HEK293 (cell line): Measurements from ENCODE around the gene CSF3R.

Experiments used
- CTCF ChIA-PET: fragments of 350-600 bp; formaldehyde crosslinking; extraction: SDS; loops from one replicate; lab custom pipeline; 2021; ENCODE audit warnings: antibody characterized with exemption; lab: Yijun Ruan, JAX
- POLR2A ChIA-PET: fragments of 300-600 bp; formaldehyde crosslinking; extraction: SDS; loops from one replicate; lab custom pipeline; 2020; ENCODE audit warnings: antibody characterized with exemption, inconsistent platforms; lab: Yijun Ruan, JAX
- H3K27ac ChIP-seq: fragments of 200-500 bp; sonication (Bioruptor generic); 2 replicates; pipeline ENCODE4 v1.5.1; 2014; ENCODE audit warnings: low read depth, low read length, control low read depth, inconsistent platforms; ENCODE audit errors: extremely low read depth
- H3K36me3 ChIP-seq, 2 experiments: fragments of 200-500 bp in 1 of 2; sonication (Bioruptor generic) in 1 of 2; 1 replicate in 1 of 2; 2 replicates in 1 of 2; pipeline ENCODE4 v1.5.1; 2014 to 2017; ENCODE audit warnings: inconsistent platforms in 2 of 2, low read length in 2 of 2; ENCODE audit not compliant: control insufficient read depth in 2 of 2, insufficient read depth in 1 of 2
- H3K4me1 ChIP-seq: fragments of 200-500 bp; sonication (Bioruptor generic); 2 replicates; pipeline ENCODE4 v1.5.1; 2014; ENCODE audit warnings: mild to moderate bottlenecking, low read length, inconsistent platforms; ENCODE audit not compliant: control insufficient read depth, insufficient read depth
- H3K4me3 ChIP-seq: 2 replicates; pipeline ENCODE4 v1.5.1; 2011; ENCODE audit warnings: low read depth, mild to moderate bottlenecking, control low read depth, low read length, moderate library complexity
- H3K9me3 ChIP-seq: fragments of 200-500 bp; sonication (Bioruptor generic); 2 replicates; pipeline ENCODE4 v1.5.1; 2014; ENCODE audit warnings: low read depth, low read length, inconsistent platforms; ENCODE audit not compliant: control insufficient read depth, insufficient read depth
- INSM2 ChIP-seq: fragments of 450-650 bp; formaldehyde crosslinking; IDR thresholded peaks from 2 replicates; pipeline ENCODE4 v1.5.1; 2016; ENCODE audit warnings: missing biosample characterization, missing genetic modification characterization
- MZF1 ChIP-seq: fragments of 450-650 bp; formaldehyde crosslinking; IDR thresholded peaks from 2 replicates; pipeline ENCODE4 v1.5.1; 2017; ENCODE audit warnings: missing biosample characterization, missing genetic modification characterization, borderline replicate concordance
- PRDM10 ChIP-seq: fragments of 450-650 bp; formaldehyde crosslinking; IDR thresholded peaks from 2 replicates; pipeline ENCODE4 v1.5.1; 2016; ENCODE audit warnings: missing biosample characterization, missing genetic modification characterization
- SETDB1 ChIP-seq: IDR thresholded peaks from one replicate; pipeline ENCODE4 v1.6.1; 2017; ENCODE audit warnings: mild to moderate bottlenecking, low read length, moderate library complexity, mixed read lengths; ENCODE audit not compliant: insufficient read length
- WT1 ChIP-seq: fragments of 450-650 bp; formaldehyde crosslinking; IDR thresholded peaks from 2 replicates; pipeline ENCODE4 v1.5.1; 2016; ENCODE audit warnings: missing biosample characterization, missing genetic modification characterization
- ZBTB17 ChIP-seq: fragments of 450-650 bp; formaldehyde crosslinking; IDR thresholded peaks from 2 replicates; pipeline ENCODE4 v1.5.1; 2016; ENCODE audit warnings: missing biosample characterization, missing genetic modification characterization
- ZBTB48 ChIP-seq: fragments of 450-650 bp; formaldehyde crosslinking; IDR thresholded peaks from 2 replicates; pipeline ENCODE4 v1.5.1; 2016; ENCODE audit warnings: missing biosample characterization, missing genetic modification characterization
- ZBTB8A ChIP-seq: fragments of 450-650 bp; formaldehyde crosslinking; IDR thresholded peaks from 2 replicates; pipeline ENCODE4 v1.5.1; 2016; ENCODE audit warnings: missing biosample characterization, missing genetic modification characterization
- ZNF146 ChIP-seq: fragments of 450-650 bp; formaldehyde crosslinking; IDR thresholded peaks from 2 replicates; pipeline ENCODE4 v1.5.1; 2016; ENCODE audit warnings: missing biosample characterization, missing genetic modification characterization
- ZNF174 ChIP-seq: fragments of 450-650 bp; formaldehyde crosslinking; IDR thresholded peaks from 2 replicates; pipeline ENCODE4 v1.5.0; 2017; ENCODE audit warnings: missing biosample characterization, mild to moderate bottlenecking, missing genetic modification characterization
- ZNF223 ChIP-seq: fragments of 450-650 bp; formaldehyde crosslinking; IDR thresholded peaks from 2 replicates; pipeline ENCODE4 v1.5.1; 2016; ENCODE audit warnings: missing biosample characterization, missing genetic modification characterization
- ZNF335 ChIP-seq: fragments of 450-650 bp; formaldehyde crosslinking; conservative IDR thresholded peaks from 2 replicates; pipeline ENCODE4 v1.5.1; 2016; ENCODE audit warnings: missing biosample characterization, missing genetic modification characterization
- ZNF37A ChIP-seq: fragments of 450-650 bp; IDR thresholded peaks from 2 replicates; pipeline ENCODE4 v1.5.1; 2018; ENCODE audit warnings: missing biosample characterization, missing genetic modification characterization
- ZNF394 ChIP-seq: fragments of 450-650 bp; formaldehyde crosslinking; IDR thresholded peaks from 2 replicates; pipeline ENCODE4 v1.5.1; 2016; ENCODE audit warnings: missing biosample characterization, missing genetic modification characterization, mild to moderate bottlenecking, moderate library complexity, borderline replicate concordance
- ZNF768 ChIP-seq: fragments of 450-650 bp; formaldehyde crosslinking; IDR thresholded peaks from 2 replicates; pipeline ENCODE4 v1.5.1; 2018; ENCODE audit warnings: missing biosample characterization, mild to moderate bottlenecking, missing genetic modification characterization
- TF ChIP-seq, protein P1 (sequence below): fragments of 450-650 bp; formaldehyde crosslinking; IDR thresholded peaks from 2 replicates; pipeline ENCODE4 v1.5.1; 2016; ENCODE audit warnings: missing biosample characterization, missing genetic modification characterization

Gene CSF3R

DNA sequence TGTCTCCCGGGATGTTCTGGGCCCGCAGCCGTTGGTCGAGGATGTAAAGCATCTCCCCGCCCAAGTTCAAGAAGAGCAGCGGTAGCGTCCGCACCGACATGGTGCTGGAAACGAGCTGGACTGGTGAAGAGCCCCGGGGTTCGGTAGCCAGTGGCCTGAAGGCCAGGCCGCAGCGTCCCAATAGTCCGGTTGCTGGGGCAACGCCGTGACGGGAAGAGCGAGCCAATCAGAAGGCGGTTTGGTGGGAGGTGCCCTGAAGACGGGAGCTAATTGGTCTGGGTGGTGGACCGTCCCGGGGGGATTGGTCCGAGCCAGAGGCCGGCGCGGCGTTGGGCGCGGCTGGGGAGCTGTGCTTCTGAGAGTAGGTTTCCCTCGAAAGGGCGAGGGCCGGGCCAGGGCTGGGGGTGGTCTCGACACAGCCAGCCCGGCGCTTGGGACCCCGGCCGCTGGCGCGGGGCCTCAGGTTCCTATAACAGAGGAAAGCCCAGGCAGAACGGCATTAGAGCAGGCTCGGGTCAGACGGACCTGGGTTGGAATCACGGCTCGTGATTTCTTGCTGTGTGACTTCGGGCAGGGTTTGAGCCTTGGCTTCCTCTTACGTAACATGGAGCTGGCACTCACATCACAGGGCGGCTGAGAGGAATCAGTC, 32.3 kb downstream of the CSF3R start, which contains the start of gene OSCP1 (continued):
- TF ChIP-seq MZF1 (tag by site-specific recombination) (peak; percentile 14; the same call in 1 of the 2 replicates), ZNF768 (tag by site-specific recombination) (peak; percentile 46), SETDB1 (peak; percentile 73)

DNA sequence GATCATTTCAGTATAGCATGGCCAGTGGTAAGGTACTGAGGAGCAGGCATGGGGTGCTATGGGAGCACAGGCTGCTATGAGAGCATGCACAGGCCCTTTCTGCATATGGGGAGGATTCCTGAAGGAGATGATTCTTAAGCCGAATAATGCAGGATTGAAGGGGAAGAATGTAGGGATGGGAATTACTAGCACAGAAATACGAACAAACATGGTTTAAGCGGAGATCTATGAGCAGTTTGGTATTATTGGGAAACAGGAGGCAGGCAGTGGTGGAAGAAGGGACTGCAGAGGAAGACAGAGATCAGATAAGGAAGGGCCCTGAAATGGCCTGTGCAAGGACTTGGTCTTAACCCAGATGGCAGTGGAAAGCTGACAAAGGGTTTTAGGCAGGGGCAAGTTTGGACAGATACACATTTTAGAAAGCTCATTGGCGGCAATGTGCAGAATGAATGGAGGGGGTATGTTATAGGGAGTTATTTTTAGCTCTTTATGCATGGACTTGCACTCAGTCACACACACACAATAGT, 34.1 kb downstream of the CSF3R start:
- ChIA-PET CTCF (interaction anchor here (0.6 to 1.3 kb wide), 4 partner anchors 25 to 101 kb away, joined by 3 to 5 read pairs (median 3); no protein-coding TSS in a partner anchor), POLR2A (no interaction called here)
- H3K4me3 ChIP-seq: no peak overlapping the region
- TF ChIP-seq ZNF37A (tag by site-specific recombination) (no peak), ZBTB8A (tag by site-specific recombination) (no peak), ZNF223 (tag by site-specific recombination) (no peak), ZNF335 (tag by site-specific recombination) (peak; percentile 42; the same call in 1 of the 2 replicates), PRDM10 (tag by site-specific recombination) (0 out of 2 replicates have a peak, but pooled peaks have one; percentile 10), ZBTB17 (tag by site-specific recombination) (peak; percentile 21; the same call in 1 of the 2 replicates), SETDB1 (no peak), ZBTB48 (tag by site-specific recombination) (no peak), ZNF174 (tag by site-specific recombination) (no peak), WT1 (tag by site-specific recombination) (no peak)
- TF ChIP-seq, protein P1, sequence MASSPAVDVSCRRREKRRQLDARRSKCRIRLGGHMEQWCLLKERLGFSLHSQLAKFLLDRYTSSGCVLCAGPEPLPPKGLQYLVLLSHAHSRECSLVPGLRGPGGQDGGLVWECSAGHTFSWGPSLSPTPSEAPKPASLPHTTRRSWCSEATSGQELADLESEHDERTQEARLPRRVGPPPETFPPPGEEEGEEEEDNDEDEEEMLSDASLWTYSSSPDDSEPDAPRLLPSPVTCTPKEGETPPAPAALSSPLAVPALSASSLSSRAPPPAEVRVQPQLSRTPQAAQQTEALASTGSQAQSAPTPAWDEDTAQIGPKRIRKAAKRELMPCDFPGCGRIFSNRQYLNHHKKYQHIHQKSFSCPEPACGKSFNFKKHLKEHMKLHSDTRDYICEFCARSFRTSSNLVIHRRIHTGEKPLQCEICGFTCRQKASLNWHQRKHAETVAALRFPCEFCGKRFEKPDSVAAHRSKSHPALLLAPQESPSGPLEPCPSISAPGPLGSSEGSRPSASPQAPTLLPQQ (tag by site-specific recombination): no peak
- no peaks in the 10 kb centered on the region for H3K9me3 ChIP-seq
- H3K36me3 ChIP-seq: peaks cover 0 to 4% of the 10 kb centered on the region in 2 experiments; a peak in 1 of 3 replicates
- H3K4me1 ChIP-seq: no peaks in the 10 kb centered on the region
- no peak overlapping the region for H3K27ac ChIP-seq

DNA sequence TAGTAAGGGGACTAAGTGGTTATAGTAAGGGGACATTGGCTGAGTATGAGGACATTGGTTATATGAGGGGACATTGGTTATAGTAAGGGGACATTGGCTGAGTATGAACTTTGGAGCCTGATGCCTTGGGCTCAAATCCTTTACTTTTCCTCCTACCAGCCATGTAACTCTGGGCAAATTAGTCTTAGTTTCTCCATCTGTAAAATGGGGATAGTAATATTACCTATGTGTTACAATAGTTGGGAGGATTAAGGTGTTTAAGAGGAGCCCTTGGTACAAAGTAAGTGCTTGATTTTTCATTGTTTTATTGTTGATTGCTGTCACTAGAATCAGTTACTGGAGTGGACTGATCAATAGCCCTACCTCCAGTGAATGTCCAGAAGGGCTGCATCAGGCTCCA, 35.3 kb downstream of the CSF3R start:
- TF ChIP-seq INSM2 (tag by site-specific recombination) (no peak), ZNF394 (no peak), ZNF146 (no peak)
- no peaks in the 10 kb centered on the region for H3K9me3 ChIP-seq
- no peaks in the 10 kb centered on the region for H3K4me1 ChIP-seq
- no peaks in the 10 kb centered on the region for H3K36me3 ChIP-seq
- H3K4me3 ChIP-seq: no peak overlapping the region
- CTCF ChIA-PET: interaction anchor here (0.8 kb wide), 1 partner anchor 25 kb away, joined by 3 read pairs; no protein-coding TSS in a partner anchor
- POLR2A ChIA-PET: no interaction called here
- no peak overlapping the region for H3K27ac ChIP-seq
